Measurements from ENCODE around the gene APLP2.

DNA sequence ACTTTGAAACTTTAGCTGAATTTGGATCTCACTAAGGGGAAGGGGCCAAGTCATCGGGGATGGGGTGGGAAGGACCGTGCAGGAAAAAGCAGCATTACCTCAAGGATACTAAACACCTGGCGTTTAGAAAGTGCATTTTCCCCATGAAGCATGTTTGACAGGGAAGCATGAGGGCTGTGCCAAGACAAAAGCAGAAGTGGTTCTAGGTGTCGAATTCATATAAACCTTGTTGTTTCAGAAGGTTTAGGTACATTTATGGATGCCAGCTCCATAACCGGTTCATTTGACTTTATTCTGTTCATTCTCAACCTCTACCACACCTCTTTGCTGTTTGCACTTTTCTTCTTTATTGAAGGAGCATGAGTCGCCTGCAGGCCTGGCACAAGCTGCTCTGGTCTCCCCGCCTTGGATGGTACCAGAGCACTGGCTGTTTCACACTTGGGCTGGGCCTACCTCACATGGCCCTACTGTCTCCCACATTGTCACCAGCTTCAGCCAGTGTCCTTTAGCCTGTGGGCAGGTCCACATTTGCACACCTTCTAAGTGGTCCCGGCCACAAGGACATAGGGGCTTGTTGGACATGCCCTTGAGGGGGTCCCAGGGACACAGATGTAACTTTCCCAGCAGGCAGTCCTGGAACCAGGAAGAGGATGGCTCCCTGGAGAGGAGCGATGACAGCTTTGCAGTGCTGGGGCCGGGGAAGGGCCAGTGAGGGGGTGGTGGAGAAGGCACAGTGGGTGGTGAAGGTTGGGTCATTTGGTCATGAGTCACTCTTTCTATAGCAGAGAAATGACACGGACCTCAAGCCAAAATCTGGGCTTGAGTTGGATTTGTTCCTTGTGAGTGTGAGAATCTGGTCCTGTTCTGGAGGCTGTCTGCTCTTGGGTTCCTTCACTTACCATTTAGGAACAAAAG lies 86.7 kb downstream of the APLP2 start:
- TF ChIP-seq OSR1 (CRISPR knock-in tag; IDR thresholded peaks at IDR 0.05), result no peak
- TF ChIP-seq ZFP3 (CRISPR knock-in tag; IDR thresholded peaks at IDR 0.05), result no peak
- TF ChIP-seq, protein P1, sequence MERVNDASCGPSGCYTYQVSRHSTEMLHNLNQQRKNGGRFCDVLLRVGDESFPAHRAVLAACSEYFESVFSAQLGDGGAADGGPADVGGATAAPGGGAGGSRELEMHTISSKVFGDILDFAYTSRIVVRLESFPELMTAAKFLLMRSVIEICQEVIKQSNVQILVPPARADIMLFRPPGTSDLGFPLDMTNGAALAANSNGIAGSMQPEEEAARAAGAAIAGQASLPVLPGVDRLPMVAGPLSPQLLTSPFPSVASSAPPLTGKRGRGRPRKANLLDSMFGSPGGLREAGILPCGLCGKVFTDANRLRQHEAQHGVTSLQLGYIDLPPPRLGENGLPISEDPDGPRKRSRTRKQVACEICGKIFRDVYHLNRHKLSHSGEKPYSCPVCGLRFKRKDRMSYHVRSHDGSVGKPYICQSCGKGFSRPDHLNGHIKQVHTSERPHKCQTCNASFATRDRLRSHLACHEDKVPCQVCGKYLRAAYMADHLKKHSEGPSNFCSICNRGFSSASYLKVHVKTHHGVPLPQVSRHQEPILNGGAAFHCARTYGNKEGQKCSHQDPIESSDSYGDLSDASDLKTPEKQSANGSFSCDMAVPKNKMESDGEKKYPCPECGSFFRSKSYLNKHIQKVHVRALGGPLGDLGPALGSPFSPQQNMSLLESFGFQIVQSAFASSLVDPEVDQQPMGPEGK (CRISPR knock-in tag; IDR thresholded peaks at IDR 0.05; ENCODE audit: borderline replicate concordance), result no peak
- TF ChIP-seq ARNTL (CRISPR knock-in tag; IDR thresholded peaks at IDR 0.05; ENCODE audit: borderline replicate concordance, low read depth), result no peak
- TF ChIP-seq CSDC2 (CRISPR knock-in tag; IDR thresholded peaks at IDR 0.05), result no peak
- TF ChIP-seq, protein P2, sequence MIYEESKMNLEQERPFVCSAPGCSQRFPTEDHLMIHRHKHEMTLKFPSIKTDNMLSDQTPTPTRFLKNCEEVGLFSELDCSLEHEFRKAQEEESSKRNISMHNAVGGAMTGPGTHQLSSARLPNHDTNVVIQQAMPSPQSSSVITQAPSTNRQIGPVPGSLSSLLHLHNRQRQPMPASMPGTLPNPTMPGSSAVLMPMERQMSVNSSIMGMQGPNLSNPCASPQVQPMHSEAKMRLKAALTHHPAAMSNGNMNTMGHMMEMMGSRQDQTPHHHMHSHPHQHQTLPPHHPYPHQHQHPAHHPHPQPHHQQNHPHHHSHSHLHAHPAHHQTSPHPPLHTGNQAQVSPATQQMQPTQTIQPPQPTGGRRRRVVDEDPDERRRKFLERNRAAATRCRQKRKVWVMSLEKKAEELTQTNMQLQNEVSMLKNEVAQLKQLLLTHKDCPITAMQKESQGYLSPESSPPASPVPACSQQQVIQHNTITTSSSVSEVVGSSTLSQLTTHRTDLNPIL (CRISPR knock-in tag; IDR thresholded peaks at IDR 0.05; ENCODE audit: low read depth), result no peak

Measured in SK-N-SH treated with all-trans-retinoic acid at 6 μM for 48 hours (cell line).